ENCODE measurements around the gene MCM3. TPM values are rescaled to one million over a fixed set of nuclear protein-coding genes. Genes with fewer than 3 reads are reported as not detected.

Gene MCM3
- total RNA-seq, 1 experiment from 2014 or later = 276 TPM

DNA sequence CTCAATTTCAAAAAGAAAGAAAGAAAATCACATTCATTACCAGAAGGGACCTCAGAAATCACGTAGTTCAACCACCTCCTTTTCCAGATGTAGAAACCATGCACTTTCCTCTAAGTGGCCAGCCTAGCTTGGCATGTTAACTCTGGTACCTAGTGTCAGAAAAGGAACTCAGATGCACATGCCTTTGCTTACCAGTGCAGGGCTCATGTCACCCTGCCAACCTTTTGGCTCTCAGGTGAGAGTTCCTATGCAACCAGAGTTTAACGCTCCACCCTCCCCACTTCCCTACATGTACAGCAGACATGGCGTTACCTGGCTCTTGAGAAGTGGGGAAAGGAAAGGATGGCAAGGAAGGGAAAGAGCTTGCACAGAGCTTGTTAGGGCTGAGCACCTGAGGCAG is 23.9 kb downstream of the MCM3 start:
- no peak for DNase-seq (ENCODE audit: low spot score)
- TF ChIP-seq, protein P1, sequence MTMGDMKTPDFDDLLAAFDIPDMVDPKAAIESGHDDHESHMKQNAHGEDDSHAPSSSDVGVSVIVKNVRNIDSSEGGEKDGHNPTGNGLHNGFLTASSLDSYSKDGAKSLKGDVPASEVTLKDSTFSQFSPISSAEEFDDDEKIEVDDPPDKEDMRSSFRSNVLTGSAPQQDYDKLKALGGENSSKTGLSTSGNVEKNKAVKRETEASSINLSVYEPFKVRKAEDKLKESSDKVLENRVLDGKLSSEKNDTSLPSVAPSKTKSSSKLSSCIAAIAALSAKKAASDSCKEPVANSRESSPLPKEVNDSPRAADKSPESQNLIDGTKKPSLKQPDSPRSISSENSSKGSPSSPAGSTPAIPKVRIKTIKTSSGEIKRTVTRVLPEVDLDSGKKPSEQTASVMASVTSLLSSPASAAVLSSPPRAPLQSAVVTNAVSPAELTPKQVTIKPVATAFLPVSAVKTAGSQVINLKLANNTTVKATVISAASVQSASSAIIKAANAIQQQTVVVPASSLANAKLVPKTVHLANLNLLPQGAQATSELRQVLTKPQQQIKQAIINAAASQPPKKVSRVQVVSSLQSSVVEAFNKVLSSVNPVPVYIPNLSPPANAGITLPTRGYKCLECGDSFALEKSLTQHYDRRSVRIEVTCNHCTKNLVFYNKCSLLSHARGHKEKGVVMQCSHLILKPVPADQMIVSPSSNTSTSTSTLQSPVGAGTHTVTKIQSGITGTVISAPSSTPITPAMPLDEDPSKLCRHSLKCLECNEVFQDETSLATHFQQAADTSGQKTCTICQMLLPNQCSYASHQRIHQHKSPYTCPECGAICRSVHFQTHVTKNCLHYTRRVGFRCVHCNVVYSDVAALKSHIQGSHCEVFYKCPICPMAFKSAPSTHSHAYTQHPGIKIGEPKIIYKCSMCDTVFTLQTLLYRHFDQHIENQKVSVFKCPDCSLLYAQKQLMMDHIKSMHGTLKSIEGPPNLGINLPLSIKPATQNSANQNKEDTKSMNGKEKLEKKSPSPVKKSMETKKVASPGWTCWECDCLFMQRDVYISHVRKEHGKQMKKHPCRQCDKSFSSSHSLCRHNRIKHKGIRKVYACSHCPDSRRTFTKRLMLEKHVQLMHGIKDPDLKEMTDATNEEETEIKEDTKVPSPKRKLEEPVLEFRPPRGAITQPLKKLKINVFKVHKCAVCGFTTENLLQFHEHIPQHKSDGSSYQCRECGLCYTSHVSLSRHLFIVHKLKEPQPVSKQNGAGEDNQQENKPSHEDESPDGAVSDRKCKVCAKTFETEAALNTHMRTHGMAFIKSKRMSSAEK (CRISPR knock-in tag; IDR thresholded peaks at IDR 0.05; ENCODE audit: borderline replicate concordance) = no peak
- TF ChIP-seq, protein P2, sequence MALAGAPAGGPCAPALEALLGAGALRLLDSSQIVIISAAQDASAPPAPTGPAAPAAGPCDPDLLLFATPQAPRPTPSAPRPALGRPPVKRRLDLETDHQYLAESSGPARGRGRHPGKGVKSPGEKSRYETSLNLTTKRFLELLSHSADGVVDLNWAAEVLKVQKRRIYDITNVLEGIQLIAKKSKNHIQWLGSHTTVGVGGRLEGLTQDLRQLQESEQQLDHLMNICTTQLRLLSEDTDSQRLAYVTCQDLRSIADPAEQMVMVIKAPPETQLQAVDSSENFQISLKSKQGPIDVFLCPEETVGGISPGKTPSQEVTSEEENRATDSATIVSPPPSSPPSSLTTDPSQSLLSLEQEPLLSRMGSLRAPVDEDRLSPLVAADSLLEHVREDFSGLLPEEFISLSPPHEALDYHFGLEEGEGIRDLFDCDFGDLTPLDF (CRISPR knock-in tag; IDR thresholded peaks at IDR 0.05) = no peak
- TF ChIP-seq, protein P3, sequence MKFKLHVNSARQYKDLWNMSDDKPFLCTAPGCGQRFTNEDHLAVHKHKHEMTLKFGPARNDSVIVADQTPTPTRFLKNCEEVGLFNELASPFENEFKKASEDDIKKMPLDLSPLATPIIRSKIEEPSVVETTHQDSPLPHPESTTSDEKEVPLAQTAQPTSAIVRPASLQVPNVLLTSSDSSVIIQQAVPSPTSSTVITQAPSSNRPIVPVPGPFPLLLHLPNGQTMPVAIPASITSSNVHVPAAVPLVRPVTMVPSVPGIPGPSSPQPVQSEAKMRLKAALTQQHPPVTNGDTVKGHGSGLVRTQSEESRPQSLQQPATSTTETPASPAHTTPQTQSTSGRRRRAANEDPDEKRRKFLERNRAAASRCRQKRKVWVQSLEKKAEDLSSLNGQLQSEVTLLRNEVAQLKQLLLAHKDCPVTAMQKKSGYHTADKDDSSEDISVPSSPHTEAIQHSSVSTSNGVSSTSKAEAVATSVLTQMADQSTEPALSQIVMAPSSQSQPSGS (CRISPR knock-in tag; IDR thresholded peaks at IDR 0.05; ENCODE audit: borderline replicate concordance, low read depth) = no peak
- TF ChIP-seq, protein P4, sequence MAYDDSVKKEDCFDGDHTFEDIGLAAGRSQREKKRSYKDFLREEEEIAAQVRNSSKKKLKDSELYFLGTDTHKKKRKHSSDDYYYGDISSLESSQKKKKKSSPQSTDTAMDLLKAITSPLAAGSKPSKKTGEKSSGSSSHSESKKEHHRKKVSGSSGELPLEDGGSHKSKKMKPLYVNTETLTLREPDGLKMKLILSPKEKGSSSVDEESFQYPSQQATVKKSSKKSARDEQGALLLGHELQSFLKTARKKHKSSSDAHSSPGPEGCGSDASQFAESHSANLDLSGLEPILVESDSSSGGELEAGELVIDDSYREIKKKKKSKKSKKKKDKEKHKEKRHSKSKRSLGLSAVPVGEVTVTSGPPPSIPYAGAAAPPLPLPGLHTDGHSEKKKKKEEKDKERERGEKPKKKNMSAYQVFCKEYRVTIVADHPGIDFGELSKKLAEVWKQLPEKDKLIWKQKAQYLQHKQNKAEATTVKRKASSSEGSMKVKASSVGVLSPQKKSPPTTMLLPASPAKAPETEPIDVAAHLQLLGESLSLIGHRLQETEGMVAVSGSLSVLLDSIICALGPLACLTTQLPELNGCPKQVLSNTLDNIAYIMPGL (CRISPR knock-in tag; IDR thresholded peaks at IDR 0.05) = no peak
- TF ChIP-seq EMX1 (CRISPR knock-in tag; IDR thresholded peaks at IDR 0.05) (0 out of 2 replicates have a peak, but pooled peaks have one; percentile 23), IRF2 (CRISPR knock-in tag; IDR thresholded peaks at IDR 0.05; ENCODE audit: borderline replicate concordance, low read depth) (no peak)
- TF ChIP-seq, protein P5, sequence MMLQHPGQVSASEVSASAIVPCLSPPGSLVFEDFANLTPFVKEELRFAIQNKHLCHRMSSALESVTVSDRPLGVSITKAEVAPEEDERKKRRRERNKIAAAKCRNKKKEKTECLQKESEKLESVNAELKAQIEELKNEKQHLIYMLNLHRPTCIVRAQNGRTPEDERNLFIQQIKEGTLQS (CRISPR knock-in tag; conservative IDR thresholded peaks at IDR 0.05) = no peak
- peaks cover 10% of the 10 kb centered on the region for H3K9me3 Mint-ChIP-seq
- H3K27ac Mint-ChIP-seq = 0 out of 2 replicates have a peak overlapping the region, but pooled peaks have one; percentile 49
- H3K36me3 Mint-ChIP-seq = peaks cover 57% of the 10 kb centered on the region
- ChIA-PET POLR2A (interaction anchor here (0.6 to 1.3 kb wide), 2 partner anchors 24 to 118 kb away, joined by 5 read pairs; partner anchors contain the start of gene MCM3), CTCF (interaction anchor here (1.3 to 1.8 kb wide), 3 partner anchors 25 to 211 kb away, joined by 4 to 6 read pairs (median 4); no protein-coding TSS in a partner anchor)
- H3K4me1 Mint-ChIP-seq = no peaks in the 10 kb centered on the region
- ATAC-seq = no peak
- H3K4me3 Mint-ChIP-seq = no peak overlapping the region
- H3K27me3 Mint-ChIP-seq (ENCODE audit: low read depth) = no peaks in the 10 kb centered on the region

DNA sequence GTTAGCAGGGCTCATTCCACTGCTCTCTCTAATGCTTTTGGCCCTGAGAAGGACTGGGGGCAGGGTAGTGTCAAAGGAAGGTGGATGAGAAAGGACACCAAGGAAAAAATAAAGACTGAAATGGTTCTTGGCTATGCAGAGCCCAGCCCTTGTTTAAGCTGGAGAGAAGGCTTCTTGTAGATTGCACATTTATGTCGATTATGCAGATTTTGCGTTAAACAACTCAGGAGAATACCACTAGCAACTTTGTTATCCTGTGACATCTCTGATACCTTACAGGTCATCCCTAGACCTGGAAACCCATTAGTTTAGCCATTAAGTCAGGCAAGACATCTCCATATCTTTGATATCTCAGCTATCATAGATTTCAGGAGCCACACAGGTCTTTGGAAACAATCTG is 29.1 kb downstream of the MCM3 start:
- Mint-ChIP-seq H3K9me3 (peaks cover 18% of the 10 kb centered on the region), H3K4me3 (no peak overlapping the region), H3K36me3 (peaks cover 12% of the 10 kb centered on the region), H3K4me1 (no peaks in the 10 kb centered on the region), H3K27me3 (ENCODE audit: low read depth) (0 out of 2 replicates have a peak, but pooled peaks cover 3% of the 10 kb centered on the region), H3K27ac (no peak overlapping the region)
- TF ChIP-seq ZNF232 (CRISPR knock-in tag; IDR thresholded peaks at IDR 0.05) (no peak), NFATC4 (CRISPR knock-in tag; IDR thresholded peaks at IDR 0.05) (no peak), OVOL2 (CRISPR knock-in tag; IDR thresholded peaks at IDR 0.05; ENCODE audit: borderline replicate concordance) (no peak), TCF7 (CRISPR knock-in tag; IDR thresholded peaks at IDR 0.05; ENCODE audit: low read depth) (no peak), ATF1 (CRISPR knock-in tag; IDR thresholded peaks at IDR 0.05) (no peak)
- TF ChIP-seq, protein P2 (CRISPR knock-in tag; IDR thresholded peaks at IDR 0.05) = no peak
- TF ChIP-seq, protein P6, sequence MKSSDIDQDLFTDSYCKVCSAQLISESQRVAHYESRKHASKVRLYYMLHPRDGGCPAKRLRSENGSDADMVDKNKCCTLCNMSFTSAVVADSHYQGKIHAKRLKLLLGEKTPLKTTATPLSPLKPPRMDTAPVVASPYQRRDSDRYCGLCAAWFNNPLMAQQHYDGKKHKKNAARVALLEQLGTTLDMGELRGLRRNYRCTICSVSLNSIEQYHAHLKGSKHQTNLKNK (CRISPR knock-in tag; IDR thresholded peaks at IDR 0.05) = no peak
- ChIA-PET POLR2A (no interaction called here), CTCF (interaction anchor here (1.0 kb wide), 1 partner anchor 190 kb away, joined by 3 read pairs; no protein-coding TSS in a partner anchor)
- ATAC-seq = no peak
- DNase-seq (ENCODE audit: low spot score) = no peak

All from WTC11 (cell line).